ENCODE measurements around the gene AIF1L.

DNA sequence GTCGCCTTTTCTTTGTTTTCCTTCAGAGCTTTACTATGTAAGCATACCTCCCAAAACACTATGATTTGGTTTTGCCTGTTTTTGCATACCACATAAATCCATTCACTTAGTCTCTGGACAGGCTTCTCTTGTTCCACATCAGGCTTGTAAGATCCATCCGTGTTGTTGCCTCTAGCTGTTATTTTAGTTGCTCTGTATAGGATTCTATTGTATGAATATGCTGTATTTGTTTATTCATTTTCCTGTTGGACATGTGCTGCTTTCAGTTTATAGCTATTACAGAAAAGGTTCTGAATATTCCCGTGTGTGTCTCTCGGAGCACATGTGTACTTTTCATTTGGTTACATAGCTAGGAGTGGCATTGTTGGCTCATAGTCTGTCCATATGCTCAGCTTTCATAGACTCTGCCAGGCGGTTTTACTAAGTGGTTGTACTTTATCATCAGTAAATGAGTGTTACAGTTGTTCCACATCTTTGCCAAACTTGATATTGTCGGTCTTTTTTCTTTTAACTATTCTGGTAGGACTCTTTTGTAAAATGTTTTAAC, 70.9 kb downstream of the AIF1L start:
- TF ChIP-seq, protein P1, sequence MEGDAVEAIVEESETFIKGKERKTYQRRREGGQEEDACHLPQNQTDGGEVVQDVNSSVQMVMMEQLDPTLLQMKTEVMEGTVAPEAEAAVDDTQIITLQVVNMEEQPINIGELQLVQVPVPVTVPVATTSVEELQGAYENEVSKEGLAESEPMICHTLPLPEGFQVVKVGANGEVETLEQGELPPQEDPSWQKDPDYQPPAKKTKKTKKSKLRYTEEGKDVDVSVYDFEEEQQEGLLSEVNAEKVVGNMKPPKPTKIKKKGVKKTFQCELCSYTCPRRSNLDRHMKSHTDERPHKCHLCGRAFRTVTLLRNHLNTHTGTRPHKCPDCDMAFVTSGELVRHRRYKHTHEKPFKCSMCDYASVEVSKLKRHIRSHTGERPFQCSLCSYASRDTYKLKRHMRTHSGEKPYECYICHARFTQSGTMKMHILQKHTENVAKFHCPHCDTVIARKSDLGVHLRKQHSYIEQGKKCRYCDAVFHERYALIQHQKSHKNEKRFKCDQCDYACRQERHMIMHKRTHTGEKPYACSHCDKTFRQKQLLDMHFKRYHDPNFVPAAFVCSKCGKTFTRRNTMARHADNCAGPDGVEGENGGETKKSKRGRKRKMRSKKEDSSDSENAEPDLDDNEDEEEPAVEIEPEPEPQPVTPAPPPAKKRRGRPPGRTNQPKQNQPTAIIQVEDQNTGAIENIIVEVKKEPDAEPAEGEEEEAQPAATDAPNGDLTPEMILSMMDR (IDR thresholded peaks at IDR 0.05): no peak
- no peak for TF ChIP-seq ZFX (IDR thresholded peaks at IDR 0.05; ENCODE audit: borderline replicate concordance)

Measured in 22Rv1 (cell line).